C1 segment of cervical spinal cord (tissue), 14 donors: ENCODE data around the gene TNRC6B.
"Not testable (repeated sequence)": the region's sequence is repeated elsewhere in the genome, so short reads cannot be mapped to it uniquely, and the experiment has no call there.

ENCODE experiments used
- DNase-seq, 14 donors: peaks; one replicate each; lab custom pipeline; 2025; lab: John Stamatoyannopoulos, UW

The TNRC6B gene

GRCh38 chr22:40364431-40364830, 186.7 kb downstream of the TNRC6B start:
- no peak for DNase-seq

- no peak for DNase-seq
Observed at GRCh38 chr22:40366068-40366467, 188.3 kb downstream of the TNRC6B start.

- no peak for DNase-seq
Observed at GRCh38 chr22:40367342-40367741, 189.6 kb downstream of the TNRC6B start.

- DNase-seq, result no peak
Observed at GRCh38 chr22:40368016-40368415, 190.3 kb downstream of the TNRC6B start.

- DNase-seq, result no peak
Observed at GRCh38 chr22:40368836-40369235, 191.1 kb downstream of the TNRC6B start.

GRCh38 chr22:40374567-40374966, 196.8 kb downstream of the TNRC6B start:
- DNase-seq, result no peak

- DNase-seq, result no peak
Observed at GRCh38 chr22:40376149-40376548, 198.4 kb downstream of the TNRC6B start.

- no peak for DNase-seq
Observed at GRCh38 chr22:40377931-40378330, 200.2 kb downstream of the TNRC6B start.

- DNase-seq, result not testable (repeated sequence)
Observed at GRCh38 chr22:40378448-40378847, 200.7 kb downstream of the TNRC6B start.

GRCh38 chr22:40381461-40381860, 203.7 kb downstream of the TNRC6B start:
- no peak for DNase-seq

- no peak for DNase-seq
Observed at GRCh38 chr22:40383905-40384304, 206.2 kb downstream of the TNRC6B start.

- DNase-seq, result no peak
Observed at GRCh38 chr22:40385036-40385782, 207.5 kb downstream of the TNRC6B start.
